GM19043 (cell line): Measurements from ENCODE around the gene RPS17.
A peak's percentile ranks its signal among the peaks of the same experiment; 100 is the strongest.

Source experiments
- ATAC-seq: cut with Tn5 transposase; IDR thresholded peaks from one replicate; pipeline ENCODE4 v1.9.1; 2021; ENCODE audit warnings: low read depth; ENCODE audit not compliant: unreplicated experiment

The RPS17 gene

DNA sequence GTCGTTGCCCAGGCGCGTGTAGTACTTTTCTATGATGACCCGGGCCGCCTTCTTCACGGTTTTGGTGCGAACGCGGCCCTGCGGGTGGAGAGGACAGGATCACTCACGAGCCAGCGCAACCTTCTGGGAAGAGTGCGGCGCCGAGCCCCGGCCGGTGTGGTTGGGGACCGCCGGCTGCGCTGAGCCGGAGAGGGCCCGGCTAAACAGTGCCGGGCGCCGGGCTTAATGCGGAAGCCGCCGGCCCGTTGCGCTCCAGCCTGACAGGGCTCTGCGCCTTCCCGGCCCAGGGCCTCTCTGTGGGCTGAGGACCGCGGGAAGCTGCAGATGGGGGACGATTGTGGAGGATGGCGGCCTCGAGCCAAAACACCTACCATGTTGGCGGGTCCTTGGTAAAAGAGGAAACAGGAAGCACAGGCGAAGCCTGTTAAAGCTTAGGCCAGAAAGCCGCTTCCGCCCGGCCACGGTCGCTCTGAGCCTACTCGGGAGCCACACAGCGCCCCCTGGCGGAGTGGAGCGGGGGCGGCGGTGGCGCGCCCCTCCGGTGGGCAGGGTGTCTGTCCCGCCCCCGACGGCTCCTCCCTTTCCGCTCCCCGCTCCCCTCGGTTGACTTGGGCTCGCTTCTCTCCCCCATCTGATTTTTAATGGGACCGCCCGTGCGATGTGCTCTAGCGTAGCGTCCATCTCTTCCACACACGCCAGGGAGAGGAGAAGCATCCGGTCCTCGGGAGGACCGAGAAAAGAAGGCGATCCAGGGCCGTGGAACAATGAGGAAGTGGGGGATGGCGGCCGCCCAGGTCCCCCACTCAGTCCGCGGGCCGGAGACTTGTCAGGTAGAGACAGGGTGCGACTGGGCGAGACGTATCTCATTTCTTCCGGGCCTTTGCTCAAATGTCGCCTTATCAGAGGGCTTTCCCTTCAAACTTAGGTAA, at the start of gene RPS17:
Gene RPS17, minus strand, starts transcription at position 403 of the 929 bp plus-strand sequence. Its CDS starts 29 bp downstream, at position 374.
- ATAC-seq: peak; percentile 92

DNA sequence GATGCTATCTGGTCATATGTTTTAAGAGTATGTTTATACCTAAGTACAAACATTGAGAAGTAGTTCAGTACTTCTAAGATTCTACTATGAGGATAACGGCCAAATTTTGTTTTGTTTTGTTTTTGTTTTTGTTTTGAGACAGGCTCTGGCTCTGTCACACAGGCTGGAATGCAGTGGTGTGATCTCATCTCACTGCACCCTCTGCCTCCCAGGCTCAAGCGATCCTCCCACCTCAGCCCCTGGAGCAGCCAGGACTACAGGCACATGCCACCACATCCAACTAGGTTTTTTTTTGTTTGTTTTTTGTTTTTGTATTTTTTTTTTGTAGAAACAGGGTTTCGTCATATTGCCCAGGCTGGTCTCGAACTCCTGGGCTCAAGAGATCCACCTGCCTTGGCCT, 47.5 kb upstream of the RPS17 start:
- no peak for ATAC-seq

DNA sequence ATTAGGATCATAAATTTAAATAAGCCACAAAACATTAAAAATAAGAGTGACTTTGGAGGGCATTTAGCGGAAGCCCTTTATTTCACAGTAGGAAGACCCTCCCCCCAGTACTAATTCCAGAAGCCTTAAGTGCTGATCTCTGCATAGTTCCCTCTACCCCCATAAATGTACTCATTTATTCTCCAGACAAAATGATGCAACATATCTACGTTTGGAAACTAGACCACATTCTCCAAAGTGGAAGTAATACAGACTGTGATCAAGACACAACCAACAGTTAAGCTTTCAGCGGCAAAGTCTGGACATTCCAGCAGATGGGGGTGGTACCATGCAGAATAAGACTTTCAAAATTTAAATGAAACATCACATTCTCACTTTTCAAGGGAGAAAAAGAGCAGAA, 44.8 kb upstream of the RPS17 start:
- no peak for ATAC-seq

DNA sequence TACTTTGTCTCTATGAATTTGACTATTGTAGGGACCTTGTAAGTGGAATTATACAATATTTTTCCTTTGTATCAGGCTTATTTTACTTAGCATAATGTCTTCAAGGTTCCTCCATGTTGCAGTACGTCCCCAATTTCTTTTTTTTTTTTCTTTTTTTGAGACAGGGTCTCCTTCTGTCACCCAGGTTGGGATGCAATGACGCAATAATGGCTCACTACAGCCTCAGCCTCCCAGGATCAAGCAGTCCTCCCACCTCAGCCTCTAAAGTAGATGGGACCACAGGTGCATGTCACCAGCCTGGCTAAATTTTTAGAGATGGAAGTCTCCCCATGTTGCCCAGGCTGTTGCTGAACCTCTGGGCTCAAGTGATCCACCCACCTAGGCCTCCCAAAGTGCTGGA, 40.5 kb upstream of the RPS17 start:
- ATAC-seq: no peak

DNA sequence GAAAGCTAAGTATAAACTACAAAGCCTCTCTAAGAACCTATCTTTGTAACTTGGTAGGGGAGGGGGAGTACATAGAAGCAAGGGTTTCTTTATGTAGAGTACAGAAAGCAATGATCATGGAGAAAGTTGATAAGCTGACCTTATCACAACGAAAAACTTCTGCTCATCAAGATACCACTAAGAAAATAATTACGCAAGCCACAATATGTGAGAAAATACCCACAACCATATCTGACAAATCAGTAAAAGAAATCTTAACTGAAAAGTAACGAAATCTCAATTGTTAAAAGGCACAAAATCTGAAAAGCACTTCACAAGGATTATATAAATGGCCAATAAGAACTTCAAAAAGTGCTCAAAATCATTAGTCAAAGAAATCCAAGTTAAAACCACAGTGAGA, 35.1 kb upstream of the RPS17 start:
- no peak for ATAC-seq

DNA sequence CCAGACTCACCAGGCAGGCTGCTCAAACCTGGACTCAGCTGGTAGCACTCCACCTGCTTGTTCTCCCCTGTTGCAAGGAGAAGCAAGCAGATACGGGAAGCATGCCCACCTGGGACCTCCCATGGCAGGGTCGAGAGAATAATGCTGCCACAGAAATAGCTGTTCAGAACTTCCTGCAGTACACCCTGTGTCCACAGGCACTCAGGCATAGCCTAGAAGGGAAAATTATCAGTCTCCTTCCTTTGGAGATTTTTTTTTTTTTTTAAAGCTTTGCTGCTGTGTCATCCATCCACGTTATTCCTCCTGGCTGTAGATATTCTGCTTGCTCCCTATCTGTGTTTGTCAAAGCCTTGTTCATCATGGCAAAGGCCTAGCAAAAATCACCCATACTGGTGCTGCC, 32.7 kb upstream of the RPS17 start:
- no peak for ATAC-seq

DNA sequence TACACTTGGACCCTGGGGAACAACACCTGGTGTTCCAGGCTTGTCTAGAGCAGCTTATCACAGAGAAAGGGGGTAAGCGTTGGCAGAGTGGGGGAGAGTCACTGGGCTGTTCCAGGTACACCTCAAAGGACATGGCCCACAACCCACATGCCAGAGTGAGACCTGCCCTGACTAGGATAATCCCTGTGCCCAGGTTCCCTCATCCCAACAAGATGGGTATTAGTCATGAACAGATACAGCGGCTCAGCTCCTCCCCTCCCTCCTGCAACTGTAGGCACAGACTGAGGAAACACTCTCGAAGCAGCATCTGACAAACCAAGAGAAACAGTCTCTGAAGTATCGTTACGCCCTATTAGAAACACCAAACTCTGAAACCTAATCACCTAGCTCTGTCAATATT, 32.1 kb upstream of the RPS17 start:
- no peak for ATAC-seq

DNA sequence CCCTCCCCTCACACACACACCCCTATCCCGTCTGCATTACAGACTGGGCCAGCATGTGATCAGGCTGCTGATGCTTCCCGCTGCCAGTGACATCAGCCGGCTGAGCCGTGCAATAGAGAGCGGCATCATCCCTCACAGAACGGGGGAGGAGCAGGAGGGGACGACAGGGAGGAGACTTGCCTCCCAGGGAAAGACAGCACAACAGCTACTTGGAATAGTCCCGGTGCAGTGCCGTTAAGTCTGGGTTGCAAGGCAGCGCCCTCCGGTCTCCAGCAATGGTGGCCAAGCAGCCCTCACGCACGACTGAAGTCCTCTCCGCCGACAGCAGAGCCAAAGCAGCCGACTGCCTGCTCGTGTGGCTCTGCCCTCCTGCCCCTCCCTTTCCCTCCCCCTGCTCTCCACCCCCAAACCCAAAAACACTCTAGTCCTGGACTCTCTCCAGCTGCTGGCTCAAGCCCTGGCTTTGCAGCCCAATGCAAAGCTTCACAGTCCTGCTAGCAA, 31.5 kb upstream of the RPS17 start:
- no peak for ATAC-seq

DNA sequence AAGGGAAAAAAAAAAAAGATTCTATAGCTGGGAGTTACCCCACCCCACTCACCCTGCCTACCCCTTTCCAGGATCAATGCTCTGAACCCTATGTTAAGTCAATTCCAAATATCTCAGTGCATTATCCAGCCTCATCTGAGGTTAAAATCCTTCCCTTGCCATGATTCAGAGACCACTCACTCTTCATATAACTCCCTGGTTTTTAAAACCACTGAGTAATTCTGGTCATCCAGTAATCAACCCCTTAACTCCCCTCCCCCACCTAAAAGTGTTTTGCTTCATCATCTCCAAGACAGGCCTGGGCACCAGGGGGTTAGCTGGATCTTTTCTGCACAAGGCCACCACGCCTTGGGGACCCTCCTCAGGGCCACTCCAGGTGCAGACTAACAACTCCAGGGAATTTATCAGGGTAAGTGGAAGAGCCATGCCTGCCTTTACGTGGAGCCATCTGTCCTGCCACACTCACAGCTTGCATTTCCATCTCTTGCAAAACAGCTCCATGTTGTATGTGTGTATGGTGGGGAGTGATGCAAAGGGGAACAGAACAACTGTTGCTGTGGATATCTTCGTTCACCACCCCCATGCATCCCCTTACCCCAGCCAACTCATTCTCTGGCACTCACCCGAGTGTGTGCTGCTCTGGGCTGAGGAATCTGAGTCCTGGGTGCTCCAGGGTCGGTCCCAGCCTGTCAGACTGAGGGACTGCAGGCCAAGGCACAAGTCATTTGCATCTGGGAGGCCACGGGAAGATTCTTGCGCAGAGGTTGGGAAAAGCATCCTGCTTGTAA, 30.7 kb upstream of the RPS17 start:
- ATAC-seq: no peak

DNA sequence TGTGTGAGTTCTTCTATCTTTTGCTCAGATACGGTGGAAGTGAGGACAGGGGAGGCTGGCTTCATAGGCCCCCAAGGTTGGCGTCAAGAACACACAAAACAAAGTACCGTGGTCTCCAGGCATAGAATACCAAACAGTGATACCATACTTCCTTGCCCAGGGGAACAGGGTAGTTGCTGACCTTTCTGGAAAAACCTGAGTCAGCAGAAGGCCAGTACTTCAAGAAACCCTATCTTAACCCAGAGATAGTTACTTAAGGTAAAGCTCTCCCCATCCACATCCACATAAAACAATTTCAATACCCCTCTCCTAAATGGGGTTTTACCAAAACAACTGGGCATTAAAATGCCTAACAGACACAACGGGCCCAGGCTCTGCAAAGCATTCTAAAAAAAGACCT, 29.6 kb upstream of the RPS17 start:
- ATAC-seq: no peak

DNA sequence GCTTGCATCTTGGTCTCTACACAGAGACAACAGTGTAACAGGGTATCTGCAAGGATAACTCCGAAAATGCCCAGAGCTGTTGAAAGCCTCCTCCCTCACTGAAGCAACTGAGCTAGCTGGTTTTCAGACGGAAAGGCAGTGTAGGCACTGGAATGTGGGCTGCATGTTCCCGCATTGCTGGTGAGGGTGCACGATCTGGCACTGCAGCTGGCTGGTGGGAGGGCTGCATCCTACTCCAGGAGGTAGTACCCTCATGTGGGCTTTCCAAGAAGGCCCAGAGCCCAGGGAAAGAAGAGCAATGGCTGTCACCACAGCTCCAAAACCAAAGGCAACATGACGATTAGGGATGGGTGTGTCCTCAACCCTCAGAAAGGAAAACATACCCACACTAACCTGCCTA, 28.7 kb upstream of the RPS17 start:
- no peak for ATAC-seq

DNA sequence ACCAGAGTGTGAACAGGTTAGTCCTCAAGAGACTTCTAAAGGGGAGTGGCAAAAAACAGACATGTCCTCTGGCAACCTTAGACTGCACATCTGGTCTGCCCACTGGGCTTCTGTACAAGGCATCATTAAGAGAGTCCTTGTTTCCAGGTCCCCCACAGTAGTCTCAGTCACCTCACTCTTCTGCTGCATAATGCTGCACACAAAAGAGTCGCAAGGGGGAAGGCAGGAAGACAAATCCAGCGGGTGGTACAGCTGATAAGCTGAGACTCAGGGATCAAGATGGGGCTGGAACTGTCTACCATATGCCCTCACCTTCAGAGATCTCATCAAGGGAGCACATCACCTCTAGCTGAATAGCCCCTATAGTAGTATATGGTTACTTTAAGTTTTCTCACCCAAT, 27.4 kb upstream of the RPS17 start:
- ATAC-seq: no peak

DNA sequence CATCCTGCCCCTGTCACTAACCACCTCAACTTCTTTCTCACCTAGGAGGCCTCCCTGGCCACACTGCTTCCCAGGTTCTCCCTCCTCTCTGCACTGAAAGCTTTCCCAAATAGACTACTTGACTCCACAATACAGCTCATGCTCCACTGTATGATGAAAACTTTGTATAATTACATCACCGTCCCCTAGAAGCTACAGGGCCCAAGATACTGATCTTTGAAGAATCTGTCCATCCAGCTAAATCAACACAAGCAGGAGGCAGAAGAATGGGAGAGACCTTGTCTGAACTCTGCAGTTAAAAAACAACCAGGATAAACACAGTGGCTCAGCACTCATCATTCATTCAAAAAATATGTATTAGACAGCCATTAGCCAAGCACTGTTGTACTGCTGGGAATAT, 26.4 kb upstream of the RPS17 start:
- ATAC-seq: no peak

DNA sequence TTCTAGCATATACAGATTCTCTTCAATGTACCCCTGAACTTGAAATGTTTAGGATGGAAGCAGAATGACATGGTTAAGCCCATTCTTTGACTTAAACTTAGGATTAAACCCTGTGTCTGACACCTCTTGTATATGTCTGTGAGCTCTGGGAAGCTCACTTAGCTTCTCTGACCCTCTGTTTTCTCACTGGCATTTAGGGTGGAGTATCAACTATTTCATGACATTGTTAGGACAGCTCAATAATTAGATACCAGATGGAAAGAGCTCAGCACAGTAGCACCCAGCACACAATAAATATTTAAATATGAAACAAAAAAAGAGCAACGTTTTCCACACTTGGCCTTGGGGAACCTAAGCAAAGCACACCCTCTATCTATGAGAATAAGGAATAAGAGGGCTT, 18.2 kb upstream of the RPS17 start:
- no peak for ATAC-seq

DNA sequence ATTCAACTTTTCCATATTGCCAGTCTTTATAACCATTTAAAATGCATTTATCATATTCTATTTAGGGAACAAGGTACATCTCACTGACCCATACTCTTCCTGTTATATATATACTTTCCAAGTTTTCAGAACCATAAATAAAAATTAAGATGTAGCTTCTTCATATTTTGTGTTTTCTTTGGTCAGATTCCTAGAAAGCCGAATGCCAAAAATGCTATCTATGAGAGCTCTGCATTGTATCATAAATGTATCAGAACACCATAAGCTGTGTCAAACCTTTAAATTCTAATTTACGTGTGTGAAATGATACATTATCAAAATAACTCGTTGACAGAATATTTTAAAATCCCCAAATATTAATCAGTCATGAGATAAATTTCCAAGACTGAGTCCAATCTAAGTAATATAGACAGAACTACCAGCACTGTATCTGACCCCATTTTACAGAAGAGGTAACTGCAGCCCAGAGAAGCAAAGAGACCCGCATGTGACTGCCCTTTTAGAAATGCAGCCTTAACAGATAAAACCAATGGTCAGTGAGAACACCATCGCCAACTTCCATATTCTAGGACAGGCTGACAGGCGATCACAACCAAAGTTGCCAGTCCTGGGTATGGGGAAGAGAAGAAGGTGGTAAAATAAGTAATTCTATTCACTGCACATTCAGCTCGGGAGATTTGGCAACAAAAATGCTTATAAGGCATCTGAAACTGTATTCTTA, 16.2 kb upstream of the RPS17 start:
- no peak for ATAC-seq

DNA sequence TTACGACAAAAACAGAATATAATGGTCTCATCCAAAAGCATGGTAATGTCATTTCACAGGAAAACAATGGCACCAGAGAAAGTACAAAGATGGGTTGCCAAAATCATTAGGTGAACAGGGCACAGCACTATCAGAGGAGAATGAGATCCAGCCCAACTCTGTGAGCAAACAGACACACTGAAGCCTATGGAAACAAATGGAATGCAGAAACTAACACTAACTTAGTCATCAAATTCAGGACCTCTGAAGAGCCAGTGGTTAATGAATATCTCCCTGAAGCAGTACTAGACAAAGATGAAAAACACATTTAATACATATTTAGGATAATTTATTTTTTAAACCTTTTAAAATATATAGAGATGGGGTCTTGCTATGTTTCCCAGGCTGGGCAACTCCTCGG, 14.6 kb upstream of the RPS17 start:
- no peak for ATAC-seq

DNA sequence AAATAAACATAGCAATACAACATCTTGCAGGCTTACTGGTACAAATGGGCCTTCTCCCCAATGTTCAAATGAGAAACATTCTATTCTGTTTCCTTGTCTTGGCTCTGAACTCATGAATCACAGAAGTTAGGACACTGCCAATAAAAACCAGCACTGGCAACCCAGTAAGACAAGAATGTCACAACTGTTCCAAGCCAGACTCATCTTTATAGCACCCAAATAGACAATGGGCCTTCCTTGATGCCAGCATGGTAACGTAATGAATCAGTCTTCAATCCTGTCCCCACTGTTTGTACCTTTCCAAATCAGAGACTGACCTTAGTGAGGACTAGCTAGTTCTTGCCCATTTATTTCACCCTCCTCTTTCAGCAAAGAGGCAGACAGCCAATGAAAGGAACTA, 14.1 kb upstream of the RPS17 start:
- ATAC-seq: no peak

DNA sequence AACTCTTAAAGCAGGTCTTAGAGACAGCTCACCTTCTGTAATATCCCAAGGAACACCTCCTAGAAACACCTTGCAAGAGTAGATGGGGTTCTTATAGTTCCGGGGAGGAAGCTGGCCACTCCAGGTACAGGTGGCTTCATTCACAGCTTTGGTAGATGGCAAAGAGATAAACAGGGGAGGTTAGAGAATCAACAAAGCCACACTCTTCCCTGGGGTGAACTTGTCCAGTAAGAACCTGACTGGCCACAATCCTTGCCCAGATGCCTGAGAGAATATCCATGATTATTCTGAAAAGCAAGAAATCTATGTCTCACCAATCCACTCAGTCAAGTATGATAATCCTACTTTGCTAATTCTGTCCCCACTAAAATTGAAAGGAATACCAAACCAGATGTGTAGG, 13.6 kb upstream of the RPS17 start:
- no peak for ATAC-seq

DNA sequence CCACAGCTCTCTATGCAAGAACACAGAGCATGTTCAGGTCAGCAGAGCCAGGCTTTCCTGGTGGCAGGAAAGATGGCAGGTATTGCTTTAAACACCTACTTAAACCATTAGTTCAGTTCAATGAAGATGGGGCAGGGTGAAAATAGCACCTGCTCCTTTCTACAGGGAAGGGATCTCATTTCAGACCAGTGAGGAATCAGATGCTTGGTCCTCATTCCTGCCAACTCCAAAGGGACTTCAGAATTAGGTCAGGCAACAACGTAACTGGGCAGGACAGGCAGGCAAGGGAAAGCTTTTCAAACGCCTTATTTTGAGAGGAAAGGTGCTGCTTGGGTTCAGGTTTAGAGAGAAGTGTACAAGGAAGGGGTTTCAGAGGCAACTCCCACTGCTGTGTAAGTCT, 12.6 kb upstream of the RPS17 start:
- ATAC-seq: no peak

DNA sequence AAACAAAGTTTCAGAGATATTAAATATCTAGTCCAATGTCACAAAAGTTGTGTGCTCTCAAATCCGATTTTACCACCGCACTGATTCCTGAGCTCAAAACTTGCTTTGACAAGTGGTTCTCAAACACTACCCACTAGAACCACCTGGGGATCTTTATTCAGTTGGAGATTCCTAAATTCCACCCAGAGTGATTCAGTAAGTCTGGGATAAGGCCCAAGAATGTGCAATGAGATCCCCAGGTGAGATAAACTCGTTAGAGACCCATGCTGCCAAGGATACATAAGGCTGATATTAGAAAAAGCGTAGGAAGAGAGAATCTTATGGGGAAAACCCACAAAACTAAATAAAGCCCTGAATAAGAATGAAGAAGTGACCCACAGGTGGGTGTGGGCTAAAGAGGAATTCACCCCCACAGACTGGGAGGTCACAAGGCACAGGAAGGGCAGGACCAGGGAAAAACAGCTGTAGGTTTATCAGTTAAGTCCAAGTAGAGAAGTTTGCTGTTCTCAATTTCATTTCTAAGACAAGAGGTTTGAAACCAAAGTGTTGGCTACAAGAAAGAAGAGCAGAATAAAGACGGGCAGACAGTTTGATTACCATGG, 11.5 kb upstream of the RPS17 start:
- no peak for ATAC-seq
